ENCODE results near the gene GAB2. TPM values are rescaled to one million over a fixed set of nuclear protein-coding genes. Genes with fewer than 3 reads are reported as not detected.

GAB2 gene
- total and polyA plus RNA-seq, 2 donors (not counting 1 experiment from before 2014, with no cell fraction given) = 5.8 to 85.9 TPM

- Histone ChIP-seq H2AFZ (ENCODE audit: insufficient read depth, low read depth, low read length, poor library complexity, severe bottlenecking) (no peak overlapping the region), H3K4me2 (replicated peaks; ENCODE audit: low read depth, low read length, poor library complexity, severe bottlenecking) (no peak overlapping the region), H3K27ac (ENCODE audit: low read length in 2 of 2) (no peak overlapping the region), H3K4me3 (ENCODE audit: control extremely low read depth in 1 of 5, extremely low read depth in 1 of 5, insufficient read depth in 1 of 5, low read depth in 2 of 5, low read length in 4 of 5) (no peak overlapping the region), H4K20me1 (ENCODE audit: control insufficient read depth, insufficient read depth, low read length, poor library complexity, severe bottlenecking) (no peaks in the 10 kb centered on the region), H3K9ac (ENCODE audit: low read length) (no peak overlapping the region), H3K79me2 (ENCODE audit: control insufficient read depth, insufficient read depth, low read length) (no peaks in the 10 kb centered on the region), H3K4me1 (ENCODE audit: control insufficient read depth in 2 of 2, insufficient read depth in 2 of 2, low read length in 2 of 2) (no peaks in the 10 kb centered on the region), H3K36me3 (replicated peaks in 1 of 2; ENCODE audit: control extremely low read depth in 1 of 2, control insufficient read depth in 1 of 2, extremely low read depth in 1 of 2, insufficient read depth in 2 of 2, low read length in 1 of 2) (peaks cover 0 to 6% of the 10 kb centered on the region in 2 experiments), H3K9me3 (ENCODE audit: control extremely low read depth in 1 of 3, control insufficient read depth in 2 of 3, insufficient read depth in 1 of 3, low read length in 2 of 3) (peaks cover 0 to 11% (median 10%) of the 10 kb centered on the region in 3 donors), H3K27me3 (replicated peaks in 1 of 4; ENCODE audit: control extremely low read depth in 1 of 4, control insufficient read depth in 3 of 4, insufficient read depth in 4 of 4, low read length in 3 of 4) (no peaks in the 10 kb centered on the region)
- no peak overlapping the region for H3K27ac Mint-ChIP-seq
- H3K9me3 Mint-ChIP-seq (ENCODE audit: insufficient read depth) = peaks cover 7% of the 10 kb centered on the region
- 100% methylated on average over 3 of the region's 7 CpGs for WGBS (ENCODE audit: insufficient coverage)
- ChIA-PET POLR2A (no interaction called here), CTCF (interaction anchor here (1.0 to 1.8 kb wide), 2 partner anchors 8 to 161 kb away, joined by 6 to 8 read pairs; no protein-coding TSS in a partner anchor)
- no peaks in the 10 kb centered on the region for H3K4me1 Mint-ChIP-seq
- H3K4me3 Mint-ChIP-seq = no peak overlapping the region
- ATAC-seq (ENCODE audit: low read depth) (no peak), DNase-seq (no peak)
- no peak for TF ChIP-seq EZH2 (IDR thresholded peaks at IDR 0.05; ENCODE audit: borderline replicate concordance, insufficient read depth, low read depth, low read length, poor library complexity, severe bottlenecking)
- TF ChIP-seq CTCF (IDR thresholded peaks at IDR 0.05) = no peak
- H3K27me3 Mint-ChIP-seq = no peaks in the 10 kb centered on the region
- intact Hi-C loops (cut with micrococcal nuclease) = no loop called here
Measured at GRCh38 chr11:78269806-78270205, 147.8 kb downstream of the GAB2 start.

GRCh38 chr11:78268591-78269410 lies 148.8 kb downstream of the GAB2 start:
- H3K4me1 Mint-ChIP-seq = no peaks in the 10 kb centered on the region

More at GRCh38 chr11:78268591-78269410, 148.8 kb downstream of the GAB2 start:
- Histone ChIP-seq H3K9me3 (ENCODE audit: control extremely low read depth in 1 of 3, control insufficient read depth in 2 of 3, insufficient read depth in 1 of 3, low read length in 2 of 3) (peaks cover 0 to 10% (median 9%) of the 10 kb centered on the region in 3 donors), H3K4me2 (replicated peaks; ENCODE audit: low read depth, low read length, poor library complexity, severe bottlenecking) (no peak overlapping the region), H3K36me3 (replicated peaks in 1 of 2; ENCODE audit: control extremely low read depth in 1 of 2, control insufficient read depth in 1 of 2, extremely low read depth in 1 of 2, insufficient read depth in 2 of 2, low read length in 1 of 2) (peaks cover 0 to 6% of the 10 kb centered on the region in 2 experiments), H3K79me2 (ENCODE audit: control insufficient read depth, insufficient read depth, low read length) (no peaks in the 10 kb centered on the region), H4K20me1 (ENCODE audit: control insufficient read depth, insufficient read depth, low read length, poor library complexity, severe bottlenecking) (no peaks in the 10 kb centered on the region), H3K27ac (ENCODE audit: low read length in 2 of 2) (no peak overlapping the region), H3K27me3 (replicated peaks in 1 of 4; ENCODE audit: control extremely low read depth in 1 of 4, control insufficient read depth in 3 of 4, insufficient read depth in 4 of 4, low read length in 3 of 4) (no peaks in the 10 kb centered on the region), H3K4me1 (ENCODE audit: control insufficient read depth in 2 of 2, insufficient read depth in 2 of 2, low read length in 2 of 2) (no peaks in the 10 kb centered on the region), H3K9ac (ENCODE audit: low read length) (no peak overlapping the region), H2AFZ (ENCODE audit: insufficient read depth, low read depth, low read length, poor library complexity, severe bottlenecking) (no peak overlapping the region), H3K4me3 (ENCODE audit: control extremely low read depth in 1 of 5, extremely low read depth in 1 of 5, insufficient read depth in 1 of 5, low read depth in 2 of 5, low read length in 4 of 5) (no peak overlapping the region)
- POLR2A ChIA-PET = no interaction called here
- ATAC-seq (ENCODE audit: low read depth) (no peak), DNase-seq (no peak)
- intact Hi-C loops (cut with micrococcal nuclease) = no loop called here
- WGBS (ENCODE audit: insufficient coverage) = 100% methylated on average over 3 of the region's 7 CpGs
- Mint-ChIP-seq H3K27me3 (no peaks in the 10 kb centered on the region), H3K27ac (no peak overlapping the region), H3K9me3 (ENCODE audit: insufficient read depth) (peaks cover 7% of the 10 kb centered on the region), H3K4me3 (no peak overlapping the region)
- TF ChIP-seq CTCF (IDR thresholded peaks at IDR 0.05) (no peak), EZH2 (IDR thresholded peaks at IDR 0.05; ENCODE audit: borderline replicate concordance, insufficient read depth, low read depth, low read length, poor library complexity, severe bottlenecking) (no peak)
- CTCF ChIA-PET = interaction anchor here (0.7 to 1.0 kb wide), 3 partner anchors 83 to 162 kb away, joined by 3 to 8 read pairs (median 3); no protein-coding TSS in a partner anchor
